ENCODE measurements around the gene MTX1. TPM values are rescaled to one million over a fixed set of nuclear protein-coding genes. Genes with fewer than 3 reads are reported as not detected.

MTX1 gene
- total RNA-seq, 4 donors from 2014 or later = 35.5 to 46.9 (median 40.8) TPM

DNA sequence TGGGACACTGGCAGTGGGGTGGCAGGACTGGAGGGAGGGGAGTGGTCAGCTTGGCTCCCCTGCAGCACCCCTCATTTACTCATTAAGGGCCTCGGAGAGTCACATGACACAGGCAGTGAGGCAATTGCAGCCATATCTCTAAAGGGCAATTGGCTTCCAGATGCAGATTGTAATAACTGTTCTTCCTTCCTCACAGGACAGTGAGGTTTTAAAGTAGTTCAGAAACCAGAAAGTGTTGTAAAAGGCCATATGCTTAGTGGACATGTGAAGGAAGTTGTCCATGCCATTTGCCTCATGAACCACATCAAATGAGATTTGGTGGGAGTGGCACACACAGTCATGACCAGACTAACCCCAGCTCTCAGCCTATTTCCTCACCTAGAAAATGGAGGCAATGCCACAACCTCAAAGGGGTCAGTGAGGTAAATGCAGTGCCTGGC, 11.1 kb downstream of the MTX1 start:
- TF ChIP-seq, protein P1, sequence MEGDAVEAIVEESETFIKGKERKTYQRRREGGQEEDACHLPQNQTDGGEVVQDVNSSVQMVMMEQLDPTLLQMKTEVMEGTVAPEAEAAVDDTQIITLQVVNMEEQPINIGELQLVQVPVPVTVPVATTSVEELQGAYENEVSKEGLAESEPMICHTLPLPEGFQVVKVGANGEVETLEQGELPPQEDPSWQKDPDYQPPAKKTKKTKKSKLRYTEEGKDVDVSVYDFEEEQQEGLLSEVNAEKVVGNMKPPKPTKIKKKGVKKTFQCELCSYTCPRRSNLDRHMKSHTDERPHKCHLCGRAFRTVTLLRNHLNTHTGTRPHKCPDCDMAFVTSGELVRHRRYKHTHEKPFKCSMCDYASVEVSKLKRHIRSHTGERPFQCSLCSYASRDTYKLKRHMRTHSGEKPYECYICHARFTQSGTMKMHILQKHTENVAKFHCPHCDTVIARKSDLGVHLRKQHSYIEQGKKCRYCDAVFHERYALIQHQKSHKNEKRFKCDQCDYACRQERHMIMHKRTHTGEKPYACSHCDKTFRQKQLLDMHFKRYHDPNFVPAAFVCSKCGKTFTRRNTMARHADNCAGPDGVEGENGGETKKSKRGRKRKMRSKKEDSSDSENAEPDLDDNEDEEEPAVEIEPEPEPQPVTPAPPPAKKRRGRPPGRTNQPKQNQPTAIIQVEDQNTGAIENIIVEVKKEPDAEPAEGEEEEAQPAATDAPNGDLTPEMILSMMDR (IDR thresholded peaks at IDR 0.05; ENCODE audit: low read depth) = no peak

DNA sequence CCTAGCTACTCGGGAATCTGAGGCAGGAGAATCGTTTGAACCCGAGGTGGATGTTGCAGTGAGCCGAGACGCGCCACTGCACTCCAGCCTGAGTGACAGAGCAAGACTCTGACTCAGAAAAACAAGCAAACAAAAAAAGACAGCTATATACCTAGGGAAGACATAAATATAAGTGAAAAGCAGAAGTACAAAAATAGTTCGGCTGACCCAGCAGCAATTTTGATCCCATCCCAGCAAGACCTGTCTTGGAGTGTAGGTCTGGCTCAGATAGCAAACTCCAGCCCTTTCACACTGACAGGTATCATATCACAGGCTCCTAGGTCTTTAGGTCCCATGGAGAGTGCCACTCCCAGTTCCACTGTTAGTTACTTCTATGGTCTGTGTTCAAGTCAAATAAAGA, 14.6 kb downstream of the MTX1 start:
- TF ChIP-seq, protein P1 (IDR thresholded peaks at IDR 0.05; ENCODE audit: low read depth) = no peak

DNA sequence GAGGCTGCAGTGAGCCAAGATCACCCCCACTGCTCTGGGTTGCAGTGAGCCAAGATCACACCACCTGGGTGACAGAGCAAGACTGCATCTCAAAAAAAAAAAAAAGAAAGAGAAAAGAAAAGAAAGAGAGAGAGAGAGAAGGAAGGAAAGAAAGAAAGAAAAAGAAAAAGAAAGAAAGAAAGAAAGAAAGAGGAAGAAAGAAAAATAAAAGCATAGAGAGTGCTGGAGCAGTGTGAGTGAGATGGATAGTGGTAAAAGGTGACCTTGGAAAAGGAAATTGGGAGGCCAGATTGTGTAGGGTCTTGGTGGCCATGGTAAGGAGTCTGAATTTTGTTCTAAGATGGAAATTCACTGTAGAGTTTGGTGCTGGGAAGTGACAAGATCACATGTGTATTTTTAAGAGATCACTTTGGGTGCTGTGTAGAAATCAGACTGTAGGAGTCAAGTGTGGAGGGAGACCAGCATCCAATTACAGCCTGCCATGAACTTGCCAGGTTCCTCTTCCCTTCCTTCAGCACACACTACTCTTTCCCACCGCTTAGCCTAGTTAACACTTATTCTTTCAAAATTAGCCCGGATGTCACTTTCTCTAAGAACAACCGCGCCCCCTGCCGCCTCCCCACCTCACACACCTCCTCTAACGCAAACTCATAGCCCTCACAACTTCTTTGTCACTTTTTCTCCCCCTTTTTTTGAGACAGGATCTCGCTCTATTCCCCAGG, 17.9 kb downstream of the MTX1 start:
- TF ChIP-seq, protein P1 (IDR thresholded peaks at IDR 0.05; ENCODE audit: low read depth) = no peak

DNA sequence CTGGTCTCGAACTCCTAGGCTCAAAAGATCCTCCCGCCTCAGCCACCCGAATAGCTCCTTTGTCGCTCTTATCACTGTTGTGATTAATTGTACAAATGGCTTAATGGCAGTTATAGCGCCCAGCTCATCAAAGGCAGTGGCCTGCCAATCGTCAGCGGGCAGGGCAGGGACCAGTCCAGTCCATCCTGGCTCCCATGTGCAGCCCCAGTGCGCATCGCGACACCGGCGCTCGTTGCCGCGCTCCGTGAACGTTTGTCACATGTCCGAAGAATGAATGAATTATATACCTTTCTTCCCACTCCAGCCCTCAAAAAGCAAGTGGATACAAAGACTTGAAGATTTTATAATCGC, 18.4 kb downstream of the MTX1 start:
- TF ChIP-seq, protein P1 (IDR thresholded peaks at IDR 0.05; ENCODE audit: low read depth) = no peak

DNA sequence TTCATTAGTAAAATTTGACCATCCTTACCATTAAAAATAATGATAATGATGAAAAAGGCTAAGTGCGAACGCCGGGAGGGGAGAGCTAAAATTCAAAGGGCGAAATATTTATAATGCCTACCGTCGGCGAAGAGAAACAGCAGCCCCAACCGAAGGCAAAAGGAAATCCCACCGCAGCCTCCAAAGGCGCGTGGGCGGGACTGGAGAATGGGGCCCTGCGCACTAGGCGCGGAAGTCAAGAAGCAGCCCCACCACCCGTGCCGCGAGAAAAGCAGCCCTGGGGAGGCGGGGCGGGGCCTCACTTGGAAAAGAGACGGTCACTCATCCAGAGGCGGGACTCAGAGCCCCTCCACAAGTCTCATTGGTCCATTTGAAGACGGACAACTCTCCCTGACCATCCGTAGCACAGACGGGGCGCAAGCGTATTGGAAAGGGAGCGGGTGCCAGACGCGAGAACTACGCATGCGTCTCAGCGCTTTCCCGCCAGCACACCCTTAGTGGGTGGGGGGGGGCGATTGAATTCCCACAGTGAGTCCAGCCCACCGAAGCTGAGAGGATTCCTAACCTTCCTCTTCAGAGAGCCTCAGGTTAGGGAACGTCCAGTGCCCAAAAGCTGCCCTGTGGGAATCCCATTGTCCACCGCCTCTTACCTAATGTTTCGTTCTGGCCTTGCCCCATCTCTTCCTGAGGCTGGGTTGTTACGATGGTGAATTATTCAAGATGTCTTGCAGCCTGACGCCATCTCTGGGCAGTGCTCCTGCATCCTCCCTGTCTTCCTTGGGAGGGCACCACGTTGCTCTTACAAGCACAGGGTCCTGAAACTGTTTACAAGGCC, 19.0 kb downstream of the MTX1 start:
- TF ChIP-seq, protein P1 (IDR thresholded peaks at IDR 0.05; ENCODE audit: low read depth) = no peak

DNA sequence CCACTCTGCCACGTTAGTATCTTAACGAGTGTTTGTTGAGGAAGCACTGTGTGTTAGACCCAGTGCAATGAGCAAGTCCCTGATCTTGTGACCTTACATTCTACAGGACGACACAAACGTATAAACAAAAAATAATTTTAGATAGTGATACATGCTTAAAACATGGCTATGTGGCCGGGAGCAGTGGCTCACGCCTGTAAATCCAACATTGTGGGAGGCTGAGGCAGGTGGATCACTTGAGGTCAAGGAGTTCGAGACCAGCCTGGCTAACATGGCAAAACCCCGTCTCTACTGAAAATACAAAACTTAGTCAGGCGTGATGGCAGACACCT, 19.6 kb downstream of the MTX1 start:
- TF ChIP-seq, protein P1 (IDR thresholded peaks at IDR 0.05; ENCODE audit: low read depth) = no peak

DNA sequence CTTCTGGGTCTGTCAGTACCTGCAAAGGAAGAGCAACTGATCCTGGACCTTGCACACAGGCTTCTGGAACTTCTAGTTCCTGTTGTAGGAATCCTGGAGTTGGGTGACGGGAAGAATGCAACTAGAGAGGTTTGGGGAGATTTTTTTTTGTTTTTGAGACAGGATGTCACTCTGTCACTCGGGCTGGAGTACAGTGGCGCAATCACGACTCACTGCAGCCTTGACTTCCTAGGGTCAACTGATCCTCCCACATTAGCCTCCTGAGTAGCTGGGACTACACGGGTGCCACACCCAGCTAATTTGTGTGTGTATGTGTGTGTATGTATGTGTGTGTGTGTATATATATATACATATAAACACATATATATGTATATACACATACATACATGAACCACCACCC, 28.0 kb downstream of the MTX1 start:
- TF ChIP-seq, protein P1 (IDR thresholded peaks at IDR 0.05; ENCODE audit: low read depth) = no peak
